Tibial nerve (tissue), 4 donors: Measurements from ENCODE around the gene PPP6R1. TPM values are rescaled to one million over a fixed set of nuclear protein-coding genes. Genes with fewer than 3 reads are reported as not detected.

ENCODE experiments used
- DNase-seq, 2 donors: peaks; one replicate each; pipeline ENCODE4 v3.0.0-alpha.2; 2019; ENCODE audit warnings: low spot score in 2 of 2
- H3K27ac ChIP-seq, 4 donors: fragments of 200-600 bp; sonication (generic) in 3 of 4; one replicate each; pipeline ENCODE4 v1.5.1; 2017 to 2019; ENCODE audit warnings: mild to moderate bottlenecking in 1 of 4
- H3K27me3 ChIP-seq, 2 donors: fragments of 200-600 bp; sonication (generic) in 1 of 2; one replicate each; pipeline versions ENCODE4 v1.5.1 to v1.6.0; 2017 to 2019
- H3K36me3 ChIP-seq, 3 donors: fragments of 200-600 bp; sonication (generic); one replicate each; pipeline ENCODE4 v1.5.1; 2018 to 2019
- H3K4me1 ChIP-seq, 4 donors: fragments of 200-600 bp; sonication (generic) in 3 of 4; one replicate each; pipeline ENCODE4 v1.5.1; 2017 to 2019
- H3K4me3 ChIP-seq, 4 donors: fragments of 200-600 bp; sonication (generic) in 3 of 4; one replicate each; pipeline ENCODE4 v1.5.1; 2017 to 2019; ENCODE audit warnings: mild to moderate bottlenecking in 1 of 4, moderate library complexity in 1 of 4
- H3K9me3 ChIP-seq, 4 donors: fragments of 200-600 bp; sonication (generic) in 3 of 4; one replicate each; pipeline ENCODE4 v1.5.1; 2017 to 2019
- EP300 ChIP-seq, 2 donors: sonication (generic); formaldehyde crosslinking; IDR thresholded peaks; one replicate each; pipeline ENCODE4 v1.6.1; 2017; ENCODE audit warnings: antibody characterized with exemption in 2 of 2, mild to moderate bottlenecking in 1 of 2
- POLR2A ChIP-seq, 2 donors: fragments of 450-650 bp; IDR thresholded peaks; one replicate each; pipeline ENCODE4 v1.6.1; 2017; ENCODE audit warnings: antibody characterized with exemption in 2 of 2, mild to moderate bottlenecking in 2 of 2, moderate library complexity in 2 of 2
- WGBS, 2 donors: methylation state at CpG; one replicate each; pipeline ENCODE4 v1.1.5; 2018; 5-methylcytosine and 5-hydroxymethylcytosine counted together
- total RNA-seq, 4 donors: library from RNA; depleted of rRNA; stranded (reverse); fragments of >200 nt; gene quantifications; one replicate each; pipeline ENCODE4 v1.1.0, GENCODE V29; 2016
- TF ChIP-seq, protein P1 (sequence below), 5 experiments: fragments of 200-600 bp in 3 of 5; fragments of 450-650 bp in 2 of 5; sonication (generic) in 3 of 5; IDR thresholded peaks; one replicate each; pipeline ENCODE4 v1.5.1; 2016 to 2019; ENCODE audit warnings: antibody characterized with exemption in 5 of 5, mild to moderate bottlenecking in 3 of 5, moderate library complexity in 2 of 5

The PPP6R1 gene
- total RNA-seq, 4 donors from 2014 or later, result 35.4 to 56.7 (median 40.7) TPM

DNA sequence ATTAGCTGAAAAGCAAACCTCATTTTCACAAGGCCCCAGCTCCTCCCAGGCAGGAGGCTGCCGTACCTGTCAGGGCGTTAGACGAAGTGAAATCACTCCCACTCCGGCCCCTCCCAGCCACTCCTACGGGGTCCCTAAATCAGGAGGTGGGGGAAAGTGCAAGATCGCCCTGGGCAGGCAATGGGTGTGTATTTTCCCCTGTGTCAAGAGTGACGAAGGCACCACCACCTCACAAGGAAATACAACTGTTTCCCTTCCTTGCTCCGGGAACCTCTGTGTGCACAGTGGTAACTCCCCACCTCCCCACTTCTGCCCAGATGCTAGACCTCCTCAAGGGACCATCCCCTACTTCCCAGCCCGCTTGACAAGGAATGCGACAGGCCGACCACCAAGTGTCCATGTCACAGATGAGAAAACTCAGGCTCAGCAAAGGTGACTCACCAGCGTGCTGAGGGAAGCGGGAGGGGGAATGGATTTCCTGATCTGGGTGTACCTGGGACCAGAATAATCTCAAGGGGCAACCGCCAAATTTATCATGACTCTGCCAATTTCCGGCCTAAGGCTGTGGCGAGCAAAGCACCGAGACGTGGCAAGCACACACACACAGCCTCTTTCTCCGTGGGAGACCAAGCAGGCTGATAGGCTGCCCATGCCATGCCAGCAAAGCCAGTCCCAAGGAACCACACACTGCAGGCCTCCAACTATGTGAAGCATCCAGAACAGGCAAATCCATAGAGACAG lies 7.3 kb downstream of the PPP6R1 start:
- H3K4me3 ChIP-seq, result no peak overlapping the region
- DNase-seq, result no peak
- H3K36me3 ChIP-seq, result peaks cover 0 to 13% (median 0%) of the 10 kb centered on the region in 3 donors
- WGBS, 2 donors, result 66 to 73% methylated on average over 19 of the region's 19 CpGs
- H3K27ac ChIP-seq, result no peak overlapping the region
- peaks cover 0 to 93% (median 37%) of the 10 kb centered on the region in 4 donors for H3K4me1 ChIP-seq
- TF ChIP-seq, protein P1, sequence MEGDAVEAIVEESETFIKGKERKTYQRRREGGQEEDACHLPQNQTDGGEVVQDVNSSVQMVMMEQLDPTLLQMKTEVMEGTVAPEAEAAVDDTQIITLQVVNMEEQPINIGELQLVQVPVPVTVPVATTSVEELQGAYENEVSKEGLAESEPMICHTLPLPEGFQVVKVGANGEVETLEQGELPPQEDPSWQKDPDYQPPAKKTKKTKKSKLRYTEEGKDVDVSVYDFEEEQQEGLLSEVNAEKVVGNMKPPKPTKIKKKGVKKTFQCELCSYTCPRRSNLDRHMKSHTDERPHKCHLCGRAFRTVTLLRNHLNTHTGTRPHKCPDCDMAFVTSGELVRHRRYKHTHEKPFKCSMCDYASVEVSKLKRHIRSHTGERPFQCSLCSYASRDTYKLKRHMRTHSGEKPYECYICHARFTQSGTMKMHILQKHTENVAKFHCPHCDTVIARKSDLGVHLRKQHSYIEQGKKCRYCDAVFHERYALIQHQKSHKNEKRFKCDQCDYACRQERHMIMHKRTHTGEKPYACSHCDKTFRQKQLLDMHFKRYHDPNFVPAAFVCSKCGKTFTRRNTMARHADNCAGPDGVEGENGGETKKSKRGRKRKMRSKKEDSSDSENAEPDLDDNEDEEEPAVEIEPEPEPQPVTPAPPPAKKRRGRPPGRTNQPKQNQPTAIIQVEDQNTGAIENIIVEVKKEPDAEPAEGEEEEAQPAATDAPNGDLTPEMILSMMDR (IDR thresholded peaks at IDR 0.05), result no peak
- no peak for TF ChIP-seq POLR2A (IDR thresholded peaks at IDR 0.05)
- no peak for TF ChIP-seq EP300 (IDR thresholded peaks at IDR 0.05)
- no peaks in the 10 kb centered on the region for H3K9me3 ChIP-seq
- H3K27me3 ChIP-seq, result no peaks in the 10 kb centered on the region

DNA sequence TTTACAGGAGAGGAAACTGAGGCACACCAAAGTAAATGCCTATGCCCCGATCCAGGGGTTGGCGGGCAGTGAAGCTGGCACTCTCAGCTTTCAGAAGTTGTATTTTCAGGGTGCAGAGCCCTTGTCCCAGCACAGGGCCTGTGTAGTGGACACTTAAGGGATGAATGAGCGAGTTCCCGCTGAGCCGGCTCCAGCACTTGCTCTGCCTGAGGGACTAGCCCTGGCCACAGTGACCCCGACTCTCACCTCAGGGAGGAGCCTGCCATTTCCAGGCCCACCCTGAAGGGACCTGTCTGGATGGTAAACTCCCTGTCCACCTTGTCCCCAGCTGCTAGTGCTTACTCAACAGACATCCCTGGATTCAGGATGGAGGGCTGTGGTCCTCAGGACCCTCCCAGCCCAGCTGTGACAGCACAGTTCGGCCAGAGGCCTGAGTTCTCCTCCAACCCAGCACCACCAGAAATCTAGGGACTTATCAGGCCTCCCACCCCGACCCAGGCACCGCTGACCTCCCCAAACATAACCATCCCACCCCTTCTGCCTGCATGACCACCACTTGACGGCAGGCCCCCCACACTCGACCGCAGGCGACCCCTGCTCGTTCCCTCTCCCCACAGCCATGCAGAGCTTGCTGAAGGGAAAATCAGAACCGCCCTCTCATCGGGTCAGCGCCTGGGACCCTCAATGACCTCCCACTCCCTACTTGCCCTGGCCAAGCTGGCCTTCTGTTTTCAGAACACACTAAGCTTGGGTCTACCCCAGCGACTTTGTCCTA lies 8.4 kb downstream of the PPP6R1 start:
- H3K27me3 ChIP-seq, result no peaks in the 10 kb centered on the region
- no peak for DNase-seq
- no peaks in the 10 kb centered on the region for H3K9me3 ChIP-seq
- WGBS, 2 donors, result 84 to 93% methylated on average over 18 of the region's 18 CpGs
- H3K36me3 ChIP-seq, result peaks cover 0 to 23% (median 8%) of the 10 kb centered on the region in 3 donors
- no peak overlapping the region for H3K27ac ChIP-seq
- peaks cover 0 to 83% (median 27%) of the 10 kb centered on the region in 4 donors for H3K4me1 ChIP-seq
- TF ChIP-seq EP300 (IDR thresholded peaks at IDR 0.05), result no peak
- no peak for TF ChIP-seq POLR2A (IDR thresholded peaks at IDR 0.05)
- TF ChIP-seq, protein P1 (IDR thresholded peaks at IDR 0.05), result no peak
- H3K4me3 ChIP-seq, result no peak overlapping the region

DNA sequence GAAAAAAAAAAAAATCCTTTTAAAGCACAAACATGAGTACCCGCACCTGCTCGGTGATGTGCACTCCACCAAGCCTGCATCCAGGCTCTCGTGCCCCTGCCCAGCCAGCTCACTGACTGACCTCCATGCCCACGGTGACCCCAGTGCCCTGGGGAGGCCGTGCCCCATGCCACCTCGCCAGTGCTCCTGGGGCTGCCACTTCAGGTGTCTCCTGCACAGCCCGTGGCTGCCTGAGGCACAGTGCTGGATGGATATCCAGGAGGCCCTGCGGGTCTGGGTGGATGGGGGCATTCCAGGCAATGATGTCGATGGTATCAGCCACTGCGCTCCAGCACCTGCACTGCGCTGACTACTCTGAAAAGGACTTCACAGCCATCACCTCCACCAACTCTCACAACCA lies 9.0 kb downstream of the PPP6R1 start:
- H3K4me1 ChIP-seq, result peaks cover 0 to 77% (median 21%) of the 10 kb centered on the region in 4 donors
- peaks cover 0 to 29% (median 14%) of the 10 kb centered on the region in 3 donors for H3K36me3 ChIP-seq
- H3K27me3 ChIP-seq, result no peaks in the 10 kb centered on the region
- H3K27ac ChIP-seq, result no peak overlapping the region
- no peaks in the 10 kb centered on the region for H3K9me3 ChIP-seq
- TF ChIP-seq, protein P1 (IDR thresholded peaks at IDR 0.05), result no peak
- TF ChIP-seq EP300 (IDR thresholded peaks at IDR 0.05) (no peak), POLR2A (IDR thresholded peaks at IDR 0.05) (no peak)
- no peak for DNase-seq
- WGBS, 2 donors, result 90 to 92% methylated on average over 9 to 11 of the region's 11 CpGs
- no peak overlapping the region for H3K4me3 ChIP-seq

- Histone ChIP-seq H3K9me3 (no peaks in the 10 kb centered on the region), H3K4me1 (peaks cover 0 to 65% (median 16%) of the 10 kb centered on the region in 4 donors), H3K36me3 (peaks cover 0 to 41% (median 15%) of the 10 kb centered on the region in 3 donors), H3K27me3 (no peaks in the 10 kb centered on the region), H3K27ac (no peak overlapping the region), H3K4me3 (no peak overlapping the region)
- TF ChIP-seq EP300 (IDR thresholded peaks at IDR 0.05), result no peak
- TF ChIP-seq POLR2A (IDR thresholded peaks at IDR 0.05), result no peak
- TF ChIP-seq, protein P1 (IDR thresholded peaks at IDR 0.05), result no peak
- WGBS, 2 donors, result 74 to 79% methylated on average over 8 to 9 of the region's 9 CpGs
- DNase-seq, result no peak
Measured at GRCh38 chr19:55248704-55249103, 10.1 kb downstream of the PPP6R1 start.
